ENCODE results near the gene DNAJC17.

DNAJC17 gene, protein sequence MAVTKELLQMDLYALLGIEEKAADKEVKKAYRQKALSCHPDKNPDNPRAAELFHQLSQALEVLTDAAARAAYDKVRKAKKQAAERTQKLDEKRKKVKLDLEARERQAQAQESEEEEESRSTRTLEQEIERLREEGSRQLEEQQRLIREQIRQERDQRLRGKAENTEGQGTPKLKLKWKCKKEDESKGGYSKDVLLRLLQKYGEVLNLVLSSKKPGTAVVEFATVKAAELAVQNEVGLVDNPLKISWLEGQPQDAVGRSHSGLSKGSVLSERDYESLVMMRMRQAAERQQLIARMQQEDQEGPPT

DNA sequence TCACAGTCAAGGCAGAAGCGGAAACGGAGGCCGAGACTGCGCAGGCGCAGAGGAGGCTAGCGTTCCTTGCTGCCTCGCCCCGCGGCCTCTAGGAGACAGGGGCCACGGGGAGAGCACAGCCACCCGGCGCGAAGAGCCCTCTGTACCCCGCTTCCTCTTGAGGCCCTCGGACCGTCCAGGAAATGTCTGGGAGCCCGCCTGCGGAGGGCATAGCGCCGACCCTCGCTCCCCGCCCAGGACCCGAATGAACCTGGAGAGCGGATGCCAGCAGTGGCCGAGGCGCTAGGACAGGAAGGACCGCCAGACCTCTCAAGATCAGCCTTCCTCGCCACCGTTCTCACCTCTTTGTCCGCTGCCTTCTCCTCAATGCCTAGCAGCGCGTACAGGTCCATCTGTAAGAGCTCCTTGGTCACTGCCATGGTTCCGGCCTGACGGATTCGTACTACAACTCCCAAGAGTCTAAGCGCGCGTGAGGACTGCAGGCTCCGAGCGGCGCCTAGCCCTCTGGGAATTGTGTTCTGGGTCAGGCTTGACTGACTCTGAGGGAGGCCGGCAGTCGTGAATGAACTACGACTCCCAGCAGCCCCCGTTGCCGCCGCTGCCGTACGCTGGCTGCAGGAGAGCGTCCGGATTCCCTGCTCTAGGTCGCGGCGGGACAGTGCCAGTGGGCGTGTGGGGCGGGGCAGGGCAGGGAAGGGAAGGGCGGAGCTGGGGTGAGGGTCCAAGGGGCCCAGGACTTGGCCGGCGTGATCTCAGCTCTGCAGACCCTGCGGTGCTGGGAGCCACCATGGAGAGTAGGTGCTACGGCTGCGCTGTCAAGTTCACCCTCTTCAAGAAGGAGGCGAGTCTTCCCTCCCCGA lies at the start of gene DNAJC17, which contains the start of gene ZFYVE19:
DNAJC17 (minus strand) TSS at position 446 of the 860 bp plus-strand sequence; CDS start at position 419, 27 bp downstream.
ZFYVE19 (plus strand) TSS at position 62 of the 860 bp plus-strand sequence; CDS start at position 563, 501 bp downstream.
- peak; percentile 90 for DNase-seq

DNA sequence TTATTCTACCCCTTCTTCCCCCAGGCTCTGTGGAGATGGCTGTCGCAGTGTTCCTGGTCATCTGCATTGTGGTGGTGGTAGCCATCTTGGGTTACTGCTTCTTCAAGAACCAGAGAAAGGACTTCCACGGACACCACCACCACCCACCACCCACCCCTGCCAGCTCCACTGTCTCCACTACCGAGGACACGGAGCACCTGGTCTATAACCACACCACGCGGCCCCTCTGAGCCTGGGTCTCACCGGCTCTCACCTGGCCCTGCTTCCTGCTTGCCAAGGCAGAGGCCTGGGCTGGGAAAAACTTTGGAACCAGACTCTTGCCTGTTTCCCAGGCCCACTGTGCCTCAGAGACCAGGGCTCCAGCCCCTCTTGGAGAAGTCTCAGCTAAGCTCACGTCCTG lies 49.5 kb upstream of the DNAJC17 start:
- no peak for DNase-seq

DNA sequence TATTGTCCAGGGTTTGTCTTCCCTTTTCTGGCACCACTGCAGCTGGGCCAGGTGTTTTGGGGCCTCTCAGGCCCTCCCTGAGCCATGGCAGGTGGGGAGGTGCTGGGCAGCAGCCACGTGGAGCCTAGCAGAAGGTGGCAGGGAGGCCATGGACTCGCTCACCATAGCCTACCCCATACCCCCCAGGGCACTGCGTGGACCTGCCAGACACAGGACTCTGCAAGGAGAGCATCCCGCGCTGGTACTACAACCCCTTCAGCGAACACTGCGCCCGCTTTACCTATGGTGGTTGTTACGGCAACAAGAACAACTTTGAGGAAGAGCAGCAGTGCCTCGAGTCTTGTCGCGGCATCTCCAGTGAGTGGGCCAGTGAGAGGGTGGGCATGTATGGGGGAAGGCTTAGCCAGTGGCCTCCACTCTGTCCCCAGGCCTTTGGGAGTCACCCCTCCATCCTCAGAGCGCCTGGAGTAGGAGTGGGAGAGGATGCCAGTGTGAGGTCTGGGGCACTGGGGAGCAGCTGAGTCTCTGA lies 48.5 kb upstream of the DNAJC17 start:
- DNase-seq = no peak

DNA sequence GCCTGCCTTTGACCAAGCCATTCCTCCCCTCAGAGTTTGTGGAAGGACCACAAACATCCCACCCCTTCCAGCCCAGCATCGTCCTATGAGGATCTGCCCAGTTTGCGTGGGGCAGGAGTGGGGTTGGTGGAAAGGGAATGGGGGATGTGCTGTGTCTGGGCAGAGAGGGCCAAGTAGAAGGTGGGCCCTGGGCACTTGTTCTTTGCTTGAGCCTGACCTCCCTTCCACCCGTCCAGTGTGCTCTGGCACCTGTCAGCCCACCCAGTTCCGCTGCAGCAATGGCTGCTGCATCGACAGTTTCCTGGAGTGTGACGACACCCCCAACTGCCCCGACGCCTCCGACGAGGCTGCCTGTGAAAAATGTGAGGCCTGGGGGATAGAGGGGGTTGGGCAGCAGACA lies 46.9 kb upstream of the DNAJC17 start:
- DNase-seq = no peak

DNA sequence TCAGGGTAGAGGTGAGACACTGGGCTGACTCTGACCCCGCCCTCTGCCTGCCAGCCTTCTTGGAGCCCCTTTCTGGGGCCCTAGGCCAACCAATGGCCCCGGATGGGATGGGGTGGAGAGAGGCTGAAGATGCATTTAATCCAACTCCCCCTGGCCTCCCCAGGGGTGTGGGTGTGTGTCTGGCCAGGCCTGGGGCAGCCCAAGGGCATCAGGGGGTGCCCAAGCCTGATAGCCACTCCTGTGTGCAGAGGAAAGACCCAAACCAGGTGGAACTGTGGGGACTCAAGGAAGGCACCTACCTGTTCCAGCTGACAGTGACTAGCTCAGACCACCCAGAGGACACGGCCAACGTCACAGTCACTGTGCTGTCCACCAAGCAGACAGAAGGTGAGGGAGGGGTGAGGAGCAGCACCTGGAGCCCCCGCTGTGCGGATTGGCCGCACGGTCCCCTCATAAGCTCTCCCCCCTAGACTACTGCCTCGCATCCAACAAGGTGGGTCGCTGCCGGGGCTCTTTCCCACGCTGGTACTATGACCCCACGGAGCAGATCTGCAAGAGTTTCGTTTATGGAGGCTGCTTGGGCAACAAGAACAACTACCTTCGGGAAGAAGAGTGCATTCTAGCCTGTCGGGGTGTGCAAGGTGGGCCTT lies 46.1 kb upstream of the DNAJC17 start:
- no peak for DNase-seq

DNA sequence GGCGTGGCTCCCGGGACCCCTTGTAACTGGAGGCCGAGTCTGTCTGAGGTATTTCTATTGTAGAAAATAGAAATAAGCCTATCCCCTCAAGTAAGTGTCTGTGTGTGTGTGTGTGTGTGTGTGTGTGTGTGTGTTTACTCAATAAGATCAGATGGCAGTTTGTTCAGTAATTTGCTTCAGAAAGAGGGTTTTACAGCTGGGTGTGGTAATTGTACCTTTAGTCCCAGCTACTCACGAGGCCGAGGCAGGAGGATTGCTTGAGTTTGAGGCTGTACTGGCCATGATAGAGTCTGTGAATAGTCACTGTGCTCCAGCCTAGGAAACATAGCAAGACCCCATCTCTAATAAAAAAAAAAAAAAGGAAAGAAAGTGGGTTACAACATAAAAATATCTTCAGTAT lies 45.3 kb upstream of the DNAJC17 start:
- DNase-seq = no peak

DNA sequence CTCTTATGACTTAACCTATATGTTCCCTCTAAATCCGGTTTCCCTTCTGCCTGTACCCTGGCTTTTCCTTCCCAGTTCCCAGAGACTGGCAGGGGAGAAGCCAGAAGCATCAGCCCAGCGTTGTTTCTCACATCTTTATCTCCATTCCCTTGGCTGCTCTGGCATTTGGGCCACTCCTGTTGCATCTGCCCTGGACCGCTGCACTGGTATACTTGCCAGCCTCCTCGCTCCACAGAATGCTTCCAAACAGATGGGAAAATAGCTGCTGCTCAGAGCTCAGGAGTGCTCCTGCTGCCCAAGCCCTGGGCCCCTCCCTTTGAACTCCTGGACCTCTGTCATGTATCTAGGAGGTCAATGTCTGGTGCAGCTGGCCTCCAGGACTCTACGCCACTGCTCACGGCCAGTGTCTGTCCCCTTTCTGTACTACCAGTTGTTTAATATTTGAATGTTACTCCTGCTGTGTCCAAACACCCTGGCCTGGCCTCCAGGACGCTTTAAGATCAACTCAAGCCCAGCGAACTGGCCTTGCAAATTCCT lies 43.4 kb upstream of the DNAJC17 start:
- no peak for DNase-seq

DNA sequence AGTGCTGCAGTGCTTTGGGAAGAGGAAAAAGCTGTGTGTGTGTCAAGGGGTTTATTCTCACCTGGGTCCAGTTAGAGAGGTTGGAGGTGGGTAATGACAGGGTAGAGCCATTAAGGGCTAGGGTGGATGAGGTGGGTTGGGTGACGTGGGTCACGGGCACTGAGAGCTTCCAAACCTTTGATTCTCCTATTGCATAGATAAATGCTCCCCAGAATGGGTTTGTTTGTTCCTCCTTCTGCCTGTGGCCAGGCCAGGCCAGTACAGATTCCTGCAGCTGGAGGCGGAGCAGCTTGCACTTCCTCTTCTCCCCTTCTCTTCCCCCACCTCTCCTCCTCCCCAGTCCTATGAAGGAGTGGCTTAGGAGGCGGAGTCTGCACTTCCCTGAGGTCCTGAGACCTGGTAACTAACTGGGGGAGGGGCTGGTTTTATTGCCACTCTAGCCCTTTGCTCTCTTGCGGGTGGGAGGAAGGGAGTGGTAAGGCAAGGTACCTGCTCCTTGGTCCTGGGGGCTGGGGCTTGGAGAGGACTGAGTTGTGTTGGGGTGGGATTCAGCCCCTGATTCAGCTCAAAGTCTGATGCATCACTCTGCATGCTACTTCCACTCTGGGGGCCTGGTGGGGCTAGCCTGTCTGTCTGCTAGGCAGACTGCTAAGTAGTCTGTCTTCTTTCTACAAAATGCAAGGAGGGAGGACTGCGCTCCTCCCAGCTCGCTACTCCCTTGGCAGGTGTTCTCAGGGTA lies 40.1 kb upstream of the DNAJC17 start:
- DNase-seq = no peak

DNA sequence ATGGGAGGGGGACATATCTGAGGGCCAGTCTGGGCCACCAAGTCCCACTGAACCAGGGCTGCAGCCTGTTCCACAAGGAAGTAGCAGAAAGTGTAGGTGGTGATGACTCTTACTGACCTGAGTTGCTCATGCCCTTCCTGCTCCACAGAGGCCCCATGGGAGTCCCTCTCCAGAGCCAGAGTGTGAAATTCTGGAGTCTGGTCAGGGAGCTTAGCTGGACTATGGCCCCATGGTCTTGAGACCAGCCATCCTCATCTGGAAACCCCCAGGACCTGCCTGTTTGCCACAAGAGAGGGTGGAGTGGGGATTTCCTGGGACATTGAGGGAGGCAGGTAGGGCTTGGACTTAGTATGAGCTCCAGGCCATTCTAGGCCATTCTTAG lies 39.6 kb upstream of the DNAJC17 start:
- DNase-seq = no peak

DNA sequence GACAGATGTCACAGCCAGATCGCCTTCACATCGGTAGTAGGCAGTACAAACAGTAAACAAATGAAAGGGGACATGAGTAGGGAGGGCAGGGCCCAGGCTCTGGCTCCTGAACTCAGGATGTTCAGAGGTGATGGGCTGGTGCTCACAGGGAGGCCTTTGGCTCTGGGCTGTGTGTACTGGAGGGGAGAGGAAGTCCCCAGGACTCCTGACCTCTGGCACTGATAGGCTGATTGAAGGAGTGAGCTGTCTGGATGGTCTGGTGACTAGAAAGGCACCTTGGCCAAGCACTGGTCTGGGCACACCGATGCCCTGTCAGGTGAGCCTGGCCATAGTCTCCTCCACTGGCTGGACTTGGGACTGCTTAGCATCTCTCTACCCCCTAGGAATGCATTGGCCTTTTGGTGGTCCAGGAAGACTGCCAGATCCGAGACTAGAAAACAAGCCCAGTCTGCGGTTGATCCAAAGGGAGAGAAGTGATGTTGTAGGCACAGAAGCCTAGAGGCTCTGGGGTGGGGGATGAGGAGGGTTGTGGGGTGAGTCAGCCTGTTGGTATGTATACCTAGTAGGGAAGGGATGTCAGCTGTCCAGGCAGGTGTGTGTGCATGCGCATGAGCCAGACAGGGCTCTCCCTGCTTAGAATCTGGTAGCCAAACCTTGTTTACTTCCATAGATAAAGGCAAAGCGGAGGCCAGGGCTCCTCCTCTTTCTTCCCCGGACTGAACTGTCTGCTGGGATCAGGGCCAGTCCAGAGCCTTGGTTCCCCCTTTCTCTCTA lies 38.4 kb upstream of the DNAJC17 start:
- DNase-seq = no peak

DNA sequence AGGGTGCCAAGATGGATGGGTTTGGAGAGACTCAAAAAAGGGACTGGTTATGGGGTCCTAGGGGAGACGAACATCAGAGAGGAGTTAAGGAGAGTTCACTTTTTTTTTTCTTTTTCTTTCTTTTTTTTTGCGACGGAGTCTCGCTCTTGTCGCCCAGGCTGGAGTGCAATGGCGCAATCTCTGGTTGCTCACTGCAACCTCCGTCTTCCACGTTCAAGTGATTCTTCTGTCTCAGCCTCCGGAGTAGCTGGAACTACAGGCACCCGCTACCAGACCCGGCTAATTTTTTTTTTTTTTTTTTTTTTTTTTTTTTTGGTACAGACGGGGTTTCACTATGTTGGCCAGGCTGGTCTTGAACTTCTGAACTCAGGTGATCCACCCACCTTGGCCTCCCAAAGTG lies 37.8 kb upstream of the DNAJC17 start:
- DNase-seq = no peak

DNA sequence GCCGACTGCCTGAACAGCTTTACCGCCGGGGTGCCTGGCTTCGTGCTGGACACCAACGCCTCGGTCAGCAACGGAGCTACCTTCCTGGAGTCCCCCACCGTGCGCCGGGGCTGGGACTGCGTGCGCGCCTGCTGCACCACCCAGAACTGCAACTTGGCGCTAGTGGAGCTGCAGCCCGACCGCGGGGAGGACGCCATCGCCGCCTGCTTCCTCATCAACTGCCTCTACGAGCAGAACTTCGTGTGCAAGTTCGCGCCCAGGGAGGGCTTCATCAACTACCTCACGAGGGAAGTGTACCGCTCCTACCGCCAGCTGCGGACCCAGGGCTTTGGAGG lies 37.4 kb upstream of the DNAJC17 start:
- DNase-seq = peak; percentile 21

DNA sequence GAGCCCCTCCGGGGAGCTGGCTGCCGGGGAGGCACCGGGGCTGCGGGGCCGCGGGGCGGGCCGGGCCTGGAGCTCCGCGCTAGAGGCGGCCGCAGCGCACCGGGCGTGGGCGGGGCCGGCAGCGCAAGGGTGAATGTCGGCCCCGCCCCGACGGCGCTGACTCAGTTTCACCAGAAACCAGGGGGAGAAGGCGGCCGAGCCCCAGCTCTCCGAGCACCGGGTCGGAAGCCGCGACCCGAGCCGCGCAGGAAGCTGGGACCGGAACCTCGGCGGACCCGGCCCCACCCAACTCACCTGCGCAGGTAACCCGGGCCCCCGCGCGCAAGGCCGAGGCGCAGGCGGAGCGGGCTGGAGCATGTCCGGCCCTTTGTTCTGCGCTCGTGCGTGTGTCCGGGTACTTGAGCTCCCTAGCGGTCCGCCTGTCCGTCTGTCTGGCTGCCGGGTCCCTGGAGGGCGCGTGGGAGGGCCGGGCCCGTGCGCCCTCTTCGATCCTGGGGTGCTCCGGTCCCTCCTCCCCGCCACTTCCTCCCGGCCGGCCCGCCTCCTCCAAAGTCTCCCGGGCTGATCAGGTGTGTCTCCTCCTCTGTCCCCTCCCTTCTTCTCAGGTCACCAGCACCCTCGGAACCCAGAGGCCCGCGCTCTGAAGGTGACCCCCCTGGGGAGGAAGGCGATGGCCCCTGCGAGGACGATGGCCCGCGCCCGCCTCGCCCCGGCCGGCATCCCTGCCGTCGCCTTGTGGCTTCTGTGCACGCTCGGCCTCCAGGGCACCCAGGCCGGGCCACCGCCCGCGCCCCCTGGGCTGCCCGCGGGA lies 36.8 kb upstream of the DNAJC17 start, which contains the start of gene SPINT1:
SPINT1 (plus strand) TSS at position 164 of the 811 bp plus-strand sequence; CDS start at position 671, 507 bp downstream.
- DNase-seq = no peak

DNA sequence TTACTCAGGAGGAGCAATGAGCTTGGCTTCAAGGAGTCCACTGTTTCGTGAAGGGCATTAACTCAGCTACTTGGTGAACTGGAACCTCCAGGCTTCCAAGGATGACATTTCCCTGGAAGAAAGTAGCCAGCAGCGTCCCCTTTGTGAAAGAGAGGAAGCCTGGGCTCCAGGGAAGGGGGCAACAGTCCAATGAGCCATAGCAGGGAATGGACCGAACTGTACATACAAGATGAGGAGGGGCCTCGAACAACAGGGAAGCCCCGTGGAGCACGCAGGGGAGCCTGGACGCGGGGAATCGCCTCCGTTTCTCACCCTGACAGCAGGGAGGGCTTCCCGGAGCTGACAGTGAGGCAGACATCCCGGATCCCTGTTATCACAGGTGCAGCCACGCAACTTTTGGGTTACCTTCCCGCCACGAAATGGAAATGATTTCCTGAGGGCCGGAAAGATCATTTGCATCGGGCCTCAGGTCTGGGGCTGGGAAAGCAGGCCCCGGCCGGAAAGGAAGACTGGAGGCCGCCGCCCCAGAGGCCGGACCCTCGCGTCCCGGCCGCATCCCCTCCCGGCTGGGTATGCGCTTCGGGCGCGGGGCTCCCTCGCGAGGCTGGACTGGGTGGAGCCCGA lies 36.1 kb upstream of the DNAJC17 start:
- DNase-seq = no peak

DNA sequence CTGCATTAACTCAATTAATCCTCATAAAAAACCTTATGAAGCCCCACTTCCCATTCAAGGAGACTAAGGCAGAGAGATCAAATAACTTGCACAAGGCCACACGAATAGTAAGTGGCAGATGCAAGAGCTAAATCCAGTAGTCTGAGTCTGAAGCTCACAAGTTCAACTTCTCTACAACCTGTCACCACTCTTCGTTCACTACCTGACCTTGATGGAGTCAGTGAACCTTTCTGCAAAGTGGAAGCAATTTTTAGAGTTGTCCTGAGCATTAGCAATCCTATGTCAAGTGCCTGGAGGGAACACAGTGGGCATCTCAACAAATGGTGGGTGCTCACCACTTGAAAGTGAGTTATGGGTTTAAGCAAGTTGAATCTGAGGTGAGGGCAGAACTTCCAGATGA lies 34.5 kb upstream of the DNAJC17 start:
- no peak for DNase-seq

DNA sequence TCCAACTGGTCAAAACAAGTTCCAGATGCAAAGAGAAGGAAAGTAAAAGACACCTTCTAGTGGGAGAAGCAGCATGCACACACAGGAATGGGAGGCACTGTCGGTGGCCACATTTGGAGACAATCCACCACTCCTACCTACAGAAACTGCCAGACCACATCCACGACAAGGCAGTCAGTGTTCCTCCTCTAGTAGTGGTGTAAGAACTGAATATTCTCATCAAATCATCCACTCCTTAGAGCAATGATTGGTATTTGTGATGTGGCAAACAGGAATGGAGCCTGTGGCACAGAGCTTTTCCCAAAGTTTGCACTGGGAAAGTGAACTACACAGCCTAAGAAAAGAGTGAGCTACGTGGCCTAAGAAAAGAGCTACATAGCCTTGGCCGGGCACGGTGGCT lies 31.5 kb upstream of the DNAJC17 start:
- DNase-seq = no peak

DNA sequence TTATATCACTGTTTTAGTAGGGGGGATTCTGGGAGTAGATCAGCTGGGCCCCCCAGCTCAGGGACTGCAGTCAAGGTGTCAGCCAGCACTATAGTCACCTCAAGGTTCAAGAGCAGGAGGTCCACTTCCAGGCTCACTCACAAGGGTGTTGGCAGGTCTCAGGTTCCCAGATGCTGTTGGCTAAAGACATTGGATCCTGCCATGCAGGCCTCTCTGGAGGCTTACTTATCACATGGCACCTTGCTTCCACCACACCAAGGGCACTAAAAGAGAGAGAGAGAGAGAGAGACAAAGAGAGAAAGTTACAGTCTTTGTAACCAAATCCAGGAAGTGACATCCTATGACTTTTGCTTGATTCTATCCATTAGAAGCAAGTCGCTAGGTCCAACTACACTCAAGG lies 28.7 kb upstream of the DNAJC17 start:
- no peak for DNase-seq

DNA sequence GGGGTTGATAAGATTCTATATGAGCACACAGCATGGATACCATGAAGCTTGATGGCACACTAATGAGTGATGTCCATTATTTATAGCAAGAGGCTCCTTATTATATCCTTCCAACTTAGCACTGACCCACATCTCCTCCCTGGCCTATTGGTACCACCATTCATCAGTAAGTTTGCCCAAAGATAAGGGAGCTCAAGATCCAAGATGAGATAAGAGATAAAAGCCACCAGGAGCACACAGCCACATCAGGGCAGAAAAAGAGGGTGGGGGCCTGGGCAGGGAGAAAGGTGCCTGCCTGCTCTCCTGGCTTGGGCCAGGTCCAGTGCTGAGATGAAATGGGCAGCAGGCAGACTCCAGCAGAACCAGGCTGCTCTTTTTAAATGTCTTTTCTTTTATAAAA lies 25.6 kb upstream of the DNAJC17 start:
- DNase-seq = no peak

DNA sequence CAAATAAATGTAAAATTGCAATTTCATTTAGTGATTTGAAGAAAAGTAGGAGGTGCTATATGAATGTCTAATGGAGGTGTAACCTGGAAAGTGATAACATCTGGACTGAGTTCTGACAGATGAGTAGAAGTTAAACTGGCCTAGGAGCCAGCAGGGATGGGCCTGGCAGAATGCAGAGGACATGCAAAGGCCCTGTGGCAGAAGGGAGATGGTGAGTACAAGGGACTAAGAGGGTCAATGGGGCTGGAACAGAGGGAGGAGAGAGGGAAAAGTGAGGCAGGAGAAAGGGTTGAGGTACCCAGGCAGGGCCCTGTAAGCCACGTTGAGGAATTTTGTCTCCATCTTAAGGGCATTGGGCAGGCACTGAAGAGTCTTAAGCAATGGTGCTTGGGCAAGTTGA lies 24.6 kb upstream of the DNAJC17 start:
- DNase-seq = no peak

DNA sequence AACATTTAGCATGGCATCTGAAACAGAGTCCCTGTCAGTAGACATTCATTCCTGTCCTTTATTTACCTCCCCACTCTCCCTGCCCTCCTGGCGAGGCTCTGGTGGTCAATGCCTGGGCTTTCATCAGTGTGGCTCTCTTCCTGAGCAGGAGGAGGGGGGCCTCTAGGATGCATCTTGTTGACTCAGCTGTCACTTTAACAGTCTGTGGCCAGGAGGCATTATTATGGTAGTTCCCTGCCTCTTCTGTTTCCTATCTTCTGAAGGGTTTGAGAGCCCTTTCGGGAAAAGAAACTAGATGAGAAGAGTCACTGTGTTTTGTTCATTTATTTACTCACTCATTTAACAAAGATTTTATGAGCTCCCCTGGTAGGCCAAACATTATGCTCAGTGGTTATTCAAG lies 23.6 kb upstream of the DNAJC17 start:
- DNase-seq = no peak

Data from activated gamma-delta T cell treated with Interleukin-2 at 50 U/mL for 16 hours (primary cell).